IMR-90 (cell line): ENCODE measurements around the gene MNAT1. TPM values are rescaled to one million over a fixed set of nuclear protein-coding genes. Genes with fewer than 3 reads are reported as not detected.

ENCODE experiments used
- ATAC-seq: fragments of 200-7000 bp; cut with Tn5 transposase; 2 replicates; pipeline ENCODE4 v1.9.1; 2020; ENCODE audit warnings: low read depth, mild to moderate bottlenecking, moderate library complexity
- BruUV-seq: library from RNA; stranded (reverse); fragments of 400-500 nt; replicated peaks from 2 replicates; lab custom pipeline; 2021; lab: Mats Ljungman, UMichigan
- CTCF ChIA-PET: fragments of 300-600 bp; formaldehyde crosslinking; extraction: SDS; loops from one replicate; lab custom pipeline; 2021; ENCODE audit warnings: antibody characterized with exemption; lab: Yijun Ruan, JAX
- POLR2A ChIA-PET: fragments of 300-600 bp; sonication (Branson Sonifier 250); formaldehyde crosslinking; loops from one replicate; lab custom pipeline; 2022; ENCODE audit warnings: antibody characterized with exemption; ENCODE audit not compliant: unreplicated experiment; lab: Charles Lee
- DNase-seq: peaks from one replicate; pipeline ENCODE4 v3.0.0; 2013
- H2AFZ ChIP-seq: replicated peaks from 2 replicates; pipeline ENCODE3; 2013; ENCODE audit warnings: low read length, mild to moderate bottlenecking; ENCODE audit not compliant: poor library complexity
- H2AK5ac ChIP-seq: 2 replicates; pipeline ENCODE4 v1.6.1; 2013; ENCODE audit warnings: low read depth, low read length, inconsistent platforms
- H2AK9ac ChIP-seq: replicated peaks from 2 replicates; pipeline ENCODE3; 2013; ENCODE audit warnings: mild to moderate bottlenecking, low read depth, low read length, moderate library complexity; ENCODE audit not compliant: poor library complexity
- H2BK120ac ChIP-seq: 2 replicates; pipeline ENCODE4 v1.6.1; 2013; ENCODE audit warnings: low read depth, low read length, inconsistent platforms
- H2BK15ac ChIP-seq: 3 replicates; pipeline ENCODE4 v1.6.1; 2013; ENCODE audit warnings: low read depth, low read length, inconsistent platforms
- H2BK20ac ChIP-seq: 2 replicates; pipeline ENCODE4 v1.6.1; 2013; ENCODE audit warnings: low read depth, mild to moderate bottlenecking, inconsistent platforms, low read length, moderate library complexity
- H2BK5ac ChIP-seq: 2 replicates; pipeline ENCODE4 v1.6.1; 2013; ENCODE audit warnings: mild to moderate bottlenecking, low read depth, low read length, inconsistent platforms; ENCODE audit not compliant: poor library complexity, severe bottlenecking
- H3K14ac ChIP-seq: replicated peaks from 2 replicates; pipeline ENCODE4 v1.6.1; 2013; ENCODE audit warnings: low read depth, low read length, inconsistent platforms
- H3K18ac ChIP-seq: 2 replicates; pipeline ENCODE4 v1.6.1; 2013; ENCODE audit warnings: low read depth, low read length, control low read depth
- H3K23ac ChIP-seq: 2 replicates; pipeline ENCODE4 v1.6.1; 2013; ENCODE audit warnings: low read depth, low read length, inconsistent platforms
- H3K27ac ChIP-seq: 2 replicates; pipeline ENCODE4 v1.5.1; 2013; ENCODE audit warnings: mild to moderate bottlenecking, control low read depth, low read length; ENCODE audit not compliant: insufficient read depth
- H3K27me3 ChIP-seq: 2 replicates; pipeline ENCODE4 v1.6.1; 2013; ENCODE audit warnings: low read length; ENCODE audit not compliant: control insufficient read depth, insufficient read depth
- H3K36me3 ChIP-seq: 2 replicates; pipeline ENCODE4 v1.6.1; 2013; ENCODE audit warnings: low read length, mixed read lengths; ENCODE audit not compliant: control insufficient read depth, insufficient read depth
- H3K4ac ChIP-seq: 2 replicates; pipeline ENCODE4 v1.6.1; 2013; ENCODE audit warnings: low read depth, low read length, inconsistent platforms
- H3K4me1 ChIP-seq: 2 replicates; pipeline ENCODE4 v1.6.1; 2013; ENCODE audit warnings: low read length, mixed read lengths; ENCODE audit not compliant: control insufficient read depth, insufficient read depth
- H3K4me2 ChIP-seq: 2 replicates; pipeline ENCODE4 v1.6.1; 2013; ENCODE audit warnings: low read depth, mild to moderate bottlenecking, control low read depth, low read length, moderate library complexity
- H3K4me3 ChIP-seq: 2 replicates; pipeline ENCODE4 v1.5.1; 2013; ENCODE audit warnings: low read depth, mild to moderate bottlenecking, control low read depth, low read length, moderate library complexity; ENCODE audit not compliant: insufficient read depth
- H3K56ac ChIP-seq: 2 replicates; pipeline ENCODE4 v1.6.1; 2013; ENCODE audit warnings: low read length, inconsistent platforms; ENCODE audit not compliant: insufficient read depth; ENCODE audit errors: extremely low read depth
- H3K79me1 ChIP-seq, 2 experiments: 2 replicates each; pipeline ENCODE4 v1.6.1; 2013; ENCODE audit warnings: low read length in 2 of 2, inconsistent platforms in 1 of 2, low read depth in 1 of 2
- H3K9ac ChIP-seq: 2 replicates; pipeline ENCODE4 v1.6.1; 2013; ENCODE audit warnings: low read depth, low read length, control low read depth
- H3K9me1 ChIP-seq: 2 replicates; pipeline ENCODE4 v1.6.1; 2013; ENCODE audit warnings: low read length, inconsistent platforms; ENCODE audit not compliant: insufficient read depth
- H3K9me3 ChIP-seq: 2 replicates; pipeline ENCODE4 v1.6.1; 2013; ENCODE audit warnings: low read length; ENCODE audit not compliant: control insufficient read depth, insufficient read depth
- H4K20me1 ChIP-seq: 2 replicates; pipeline ENCODE4 v1.6.1; 2013; ENCODE audit warnings: low read length, inconsistent platforms; ENCODE audit not compliant: insufficient read depth
- H4K5ac ChIP-seq: 2 replicates; pipeline ENCODE4 v1.6.1; 2013; ENCODE audit warnings: mild to moderate bottlenecking, low read depth, low read length, control low read depth
- H4K8ac ChIP-seq, 2 experiments: 2 replicates each; pipeline ENCODE4 v1.6.1; 2013; ENCODE audit warnings: low read depth in 2 of 2, low read length in 2 of 2, control low read depth in 1 of 2, inconsistent platforms in 1 of 2
- H4K91ac ChIP-seq: 2 replicates; pipeline ENCODE4 v1.6.1; 2013; ENCODE audit warnings: low read depth, low read length, inconsistent platforms; ENCODE audit not compliant: insufficient read depth
- BHLHE40 ChIP-seq: fragments of 150-350 bp; IDR thresholded peaks from 2 replicates; pipeline ENCODE4 v1.6.1; 2016; ENCODE audit warnings: mild to moderate bottlenecking, low read depth, low read length
- CEBPB ChIP-seq: IDR thresholded peaks from 2 replicates; pipeline ENCODE4 v1.6.1; 2012; ENCODE audit warnings: low read depth, low read length, improper control_type of control experiment
- CHD1 ChIP-seq: IDR thresholded peaks from 2 replicates; pipeline ENCODE4 v1.6.1; 2012; ENCODE audit warnings: low read depth, low read length, improper control_type of control experiment
- FOS ChIP-seq: fragments of 150-350 bp; IDR thresholded peaks from 2 replicates; pipeline ENCODE4 v1.6.1; 2016; ENCODE audit warnings: low read depth, low read length
- MAFK ChIP-seq: IDR thresholded peaks from 2 replicates; pipeline ENCODE4 v1.6.1; 2012; ENCODE audit warnings: low read depth, low read length, improper control_type of control experiment
- MAZ ChIP-seq: IDR thresholded peaks from 2 replicates; pipeline ENCODE4 v1.6.1; 2012; ENCODE audit warnings: low read depth, mild to moderate bottlenecking, low read length, improper control_type of control experiment, moderate library complexity, borderline replicate concordance
- MXI1 ChIP-seq: IDR thresholded peaks from 2 replicates; pipeline ENCODE4 v1.6.1; 2012; ENCODE audit warnings: low read depth, mild to moderate bottlenecking, low read length, moderate library complexity, borderline replicate concordance
- NFE2L2 ChIP-seq: fragments of 150-350 bp; IDR thresholded peaks from 2 replicates; pipeline ENCODE4 v1.6.1; 2016; ENCODE audit warnings: low read depth, mild to moderate bottlenecking, low read length
- RCOR1 ChIP-seq: IDR thresholded peaks from 2 replicates; pipeline ENCODE4 v1.6.1; 2012; ENCODE audit warnings: mild to moderate bottlenecking, low read length, improper control_type of control experiment; ENCODE audit not compliant: insufficient replicate concordance
- RFX5 ChIP-seq: IDR thresholded peaks from 2 replicates; pipeline ENCODE4 v1.8.0; 2012; ENCODE audit warnings: low read depth, mild to moderate bottlenecking, low read length, moderate library complexity
- SMC3 ChIP-seq: fragments of 150-350 bp; IDR thresholded peaks from 2 replicates; pipeline ENCODE4 v1.6.1; 2016; ENCODE audit warnings: low read depth, mild to moderate bottlenecking, antibody characterized with exemption, low read length, moderate library complexity
- WGBS, 2 experiments: methylation state at CpG; one replicate each; pipeline versions ENCODE4 v1.1.5 to v1.1.7; 2013; ENCODE audit warnings: missing lambda C conversion rate in 2 of 2; ENCODE audit not compliant: insufficient read length in 1 of 2; ENCODE audit errors: extremely low coverage in 2 of 2; 5-methylcytosine and 5-hydroxymethylcytosine counted together
- dilution Hi-C: fragments of 300-500 bp; cut with HindIII; formaldehyde crosslinking; loops from one replicate; pipeline ENCODE4 v1.14.3; 2018; ENCODE audit warnings: low sequenced_read_pairs; ENCODE audit not compliant: unreplicated experiment
- in situ Hi-C: fragments of 300-500 bp; cut with MboI; formaldehyde crosslinking; loops from 3 replicates; pipeline ENCODE4 v1.14.3; 2019; ENCODE audit warnings: low sequenced_read_pairs, inconsistent platforms, mixed read lengths
- intact Hi-C: fragments of 100-400 bp; cut with micrococcal nuclease; formaldehyde crosslinking; loops from 2 replicates; pipeline ENCODE4 v1.10.0; 2022
- polyA plus RNA-seq, 3 experiments: library from polyadenylated mRNA; depleted of rRNA; stranded (reverse); fragments of >200 nt; gene quantifications; 2 replicates each; pipeline ENCODE4 v1.2.3, GENCODE V29; 2012; ENCODE audit warnings: low replicate concordance in 1 of 3
- total RNA-seq: library from RNA; depleted of rRNA; stranded (reverse); fragments of >200 nt; gene quantifications from 2 replicates; pipeline ENCODE4 v1.2.3, GENCODE V29; 2012
- TF ChIP-seq, protein P1 (sequence below): conservative IDR thresholded peaks from 2 replicates; pipeline ENCODE4 v1.5.1; 2012; ENCODE audit warnings: mild to moderate bottlenecking, low read depth, low read length, improper control_type of control experiment

The MNAT1 gene
- total and polyA plus RNA-seq, 2 of the 4 experiments (the other 2 are of a cell fraction) = 48.2 to 53.0 TPM

DNA sequence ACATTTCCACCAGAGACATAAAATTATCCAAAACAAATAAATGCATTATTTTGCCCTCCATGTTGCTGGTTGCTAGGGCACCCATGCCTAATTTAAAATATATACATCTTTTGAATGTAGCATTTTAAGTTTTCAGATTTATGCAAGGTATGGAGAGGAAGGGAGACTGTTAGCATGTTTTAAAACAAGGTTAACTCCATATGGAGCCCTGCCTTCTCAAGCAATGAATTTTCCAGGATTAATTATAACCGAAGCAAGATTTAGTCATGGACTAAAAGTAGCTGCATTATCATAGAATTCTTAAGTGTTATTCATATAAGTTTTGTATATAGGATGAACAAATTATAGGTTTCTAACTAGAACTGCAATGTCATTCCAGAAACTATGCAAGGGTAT is 209.1 kb downstream of the MNAT1 start:
- Histone ChIP-seq H2BK15ac (no peak overlapping the region), H3K4ac (no peak overlapping the region), H3K79me1 (peaks cover 9 to 18% of the 10 kb centered on the region in 2 experiments; a peak in 3 of 4 replicates), H4K20me1 (peaks cover 3% of the 10 kb centered on the region; the same call in 1 of the 2 replicates), H3K9ac (no peak overlapping the region), H3K27ac (no peak overlapping the region), H4K8ac (no peak overlapping the region), H2BK20ac (no peak overlapping the region), H3K18ac (no peak overlapping the region), H3K4me1 (peaks cover 7% of the 10 kb centered on the region), H3K14ac (no peak overlapping the region), H3K23ac (no peak overlapping the region), H2AK9ac (no peak overlapping the region), H3K56ac (no peak overlapping the region), H3K9me1 (peaks cover 3% of the 10 kb centered on the region; the same call in 1 of the 2 replicates), H3K36me3 (0 out of 2 replicates have a peak, but pooled peaks cover 3% of the 10 kb centered on the region), H2BK5ac (peak overlapping the region; percentile 26), H2AFZ (no peak overlapping the region), H3K27me3 (no peaks in the 10 kb centered on the region), H3K4me2 (no peak overlapping the region), H3K4me3 (no peak overlapping the region), H4K5ac (no peak overlapping the region), H2AK5ac (no peak overlapping the region), H3K9me3 (no peaks in the 10 kb centered on the region), H4K91ac (no peak overlapping the region), H2BK120ac (no peak overlapping the region)
- in situ Hi-C loops = no loop called here
- ChIA-PET CTCF (no interaction called here), POLR2A (no interaction called here)
- ATAC-seq (no peak), DNase-seq (no peak)
- intact Hi-C loops = no loop called here
- no CpG with 5 or more reads among the region's 1 CpG for WGBS, 2 experiments
- dilution Hi-C loops = no loop called here
- BruUV-seq = no TSS peak
- no peak for TF ChIP-seq BHLHE40
- TF ChIP-seq RFX5 = no peak
- TF ChIP-seq CEBPB = no peak
- TF ChIP-seq MXI1 = no peak
- TF ChIP-seq, protein P1, sequence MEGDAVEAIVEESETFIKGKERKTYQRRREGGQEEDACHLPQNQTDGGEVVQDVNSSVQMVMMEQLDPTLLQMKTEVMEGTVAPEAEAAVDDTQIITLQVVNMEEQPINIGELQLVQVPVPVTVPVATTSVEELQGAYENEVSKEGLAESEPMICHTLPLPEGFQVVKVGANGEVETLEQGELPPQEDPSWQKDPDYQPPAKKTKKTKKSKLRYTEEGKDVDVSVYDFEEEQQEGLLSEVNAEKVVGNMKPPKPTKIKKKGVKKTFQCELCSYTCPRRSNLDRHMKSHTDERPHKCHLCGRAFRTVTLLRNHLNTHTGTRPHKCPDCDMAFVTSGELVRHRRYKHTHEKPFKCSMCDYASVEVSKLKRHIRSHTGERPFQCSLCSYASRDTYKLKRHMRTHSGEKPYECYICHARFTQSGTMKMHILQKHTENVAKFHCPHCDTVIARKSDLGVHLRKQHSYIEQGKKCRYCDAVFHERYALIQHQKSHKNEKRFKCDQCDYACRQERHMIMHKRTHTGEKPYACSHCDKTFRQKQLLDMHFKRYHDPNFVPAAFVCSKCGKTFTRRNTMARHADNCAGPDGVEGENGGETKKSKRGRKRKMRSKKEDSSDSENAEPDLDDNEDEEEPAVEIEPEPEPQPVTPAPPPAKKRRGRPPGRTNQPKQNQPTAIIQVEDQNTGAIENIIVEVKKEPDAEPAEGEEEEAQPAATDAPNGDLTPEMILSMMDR = no peak
- no peak for TF ChIP-seq RCOR1
- no peak for TF ChIP-seq FOS
- no peak for TF ChIP-seq MAFK
- no peak for TF ChIP-seq SMC3
- TF ChIP-seq CHD1 = no peak
- no peak for TF ChIP-seq NFE2L2
- no peak for TF ChIP-seq MAZ
